Thoracic aorta (tissue), 2 donors: ENCODE measurements around the gene ZNF648. TPM values are rescaled to one million over a fixed set of nuclear protein-coding genes. Genes with fewer than 3 reads are reported as not detected.

ENCODE experiments used
- ATAC-seq: fragments of 150-250 bp; one replicate; pipeline ENCODE4 v1.8.0; 2017; ENCODE audit warnings: low read depth; ENCODE audit not compliant: insufficient number of reproducible peaks, low FRiP score
- DNase-seq: peaks from one replicate; pipeline ENCODE4 v3.0.0-alpha.2; 2020; ENCODE audit warnings: low spot score
- H3K27ac ChIP-seq, 2 donors: fragments of 200-600 bp; sonication (generic); 1 replicate in 1 of 2; 2 replicates in 1 of 2; pipeline ENCODE4 v1.5.1; 2016; ENCODE audit warnings: mild to moderate bottlenecking in 2 of 2, moderate library complexity in 2 of 2
- H3K27me3 ChIP-seq: fragments of 200-600 bp; sonication (generic); replicated peaks from 2 replicates; pipeline ENCODE4 v1.6.0; 2016; ENCODE audit warnings: mild to moderate bottlenecking; ENCODE audit not compliant: insufficient read depth
- H3K36me3 ChIP-seq: fragments of 200-600 bp; sonication (generic); one replicate; pipeline ENCODE4 v1.5.1; 2016
- H3K4me1 ChIP-seq, 2 donors: fragments of 200-600 bp; sonication (generic); 1 replicate in 1 of 2; 2 replicates in 1 of 2; pipeline versions ENCODE4 v1.5.1 to v1.6.0; 2016; ENCODE audit warnings: low read depth in 2 of 2, mild to moderate bottlenecking in 1 of 2; ENCODE audit not compliant: control insufficient read depth in 1 of 2
- H3K4me3 ChIP-seq: fragments of 200-600 bp; sonication (generic); 2 replicates; pipeline ENCODE4 v1.5.1; 2016; ENCODE audit warnings: mild to moderate bottlenecking
- H3K9me3 ChIP-seq: fragments of 200-600 bp; sonication (generic); 2 replicates; pipeline ENCODE4 v1.5.1; 2016
- total RNA-seq, 2 donors: library from RNA; depleted of rRNA; stranded (reverse); fragments of >200 nt; gene quantifications; one replicate each; pipeline versions ENCODE4 v1.1.0 to v1.2.3, GENCODE V29; 2016
- TF ChIP-seq, protein P1 (sequence below): fragments of 200-600 bp; sonication (generic); IDR thresholded peaks from one replicate; pipeline ENCODE4 v1.5.1; 2019; ENCODE audit warnings: antibody characterized with exemption

Gene ZNF648
- total RNA-seq, 2 donors from 2014 or later = not detected

DNA sequence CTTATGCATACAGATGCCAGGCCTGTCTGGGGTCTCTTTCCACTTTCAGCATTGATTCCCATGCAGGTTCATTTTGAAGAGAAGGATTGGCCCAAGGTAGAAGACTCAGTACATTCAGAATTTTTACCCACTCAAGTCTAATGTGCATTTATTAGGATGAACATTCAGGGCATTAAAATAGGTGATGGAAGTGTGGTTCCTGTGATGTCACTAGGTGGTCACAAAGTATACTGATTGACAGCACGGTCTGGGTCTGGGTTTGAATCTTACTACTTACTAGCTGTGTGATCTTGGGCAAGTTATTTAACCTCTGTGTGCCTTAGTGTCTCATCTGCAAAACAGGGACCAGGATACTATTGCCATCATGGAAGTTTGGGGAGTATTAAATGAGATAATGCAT lies 711 bp upstream of the ZNF648 start:
- Histone ChIP-seq H3K4me1 (no peaks in the 10 kb centered on the region), H3K27me3 (no peaks in the 10 kb centered on the region), H3K27ac (no peak overlapping the region), H3K36me3 (no peaks in the 10 kb centered on the region), H3K9me3 (no peaks in the 10 kb centered on the region), H3K4me3 (no peak overlapping the region)
- no peak for ATAC-seq
- TF ChIP-seq, protein P1, sequence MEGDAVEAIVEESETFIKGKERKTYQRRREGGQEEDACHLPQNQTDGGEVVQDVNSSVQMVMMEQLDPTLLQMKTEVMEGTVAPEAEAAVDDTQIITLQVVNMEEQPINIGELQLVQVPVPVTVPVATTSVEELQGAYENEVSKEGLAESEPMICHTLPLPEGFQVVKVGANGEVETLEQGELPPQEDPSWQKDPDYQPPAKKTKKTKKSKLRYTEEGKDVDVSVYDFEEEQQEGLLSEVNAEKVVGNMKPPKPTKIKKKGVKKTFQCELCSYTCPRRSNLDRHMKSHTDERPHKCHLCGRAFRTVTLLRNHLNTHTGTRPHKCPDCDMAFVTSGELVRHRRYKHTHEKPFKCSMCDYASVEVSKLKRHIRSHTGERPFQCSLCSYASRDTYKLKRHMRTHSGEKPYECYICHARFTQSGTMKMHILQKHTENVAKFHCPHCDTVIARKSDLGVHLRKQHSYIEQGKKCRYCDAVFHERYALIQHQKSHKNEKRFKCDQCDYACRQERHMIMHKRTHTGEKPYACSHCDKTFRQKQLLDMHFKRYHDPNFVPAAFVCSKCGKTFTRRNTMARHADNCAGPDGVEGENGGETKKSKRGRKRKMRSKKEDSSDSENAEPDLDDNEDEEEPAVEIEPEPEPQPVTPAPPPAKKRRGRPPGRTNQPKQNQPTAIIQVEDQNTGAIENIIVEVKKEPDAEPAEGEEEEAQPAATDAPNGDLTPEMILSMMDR = no peak
- no peak for DNase-seq

GRCh38 chr1:182060877-182061276 lies 635 bp downstream of the ZNF648 start:
- no peak overlapping the region for H3K4me3 ChIP-seq
- H3K36me3 ChIP-seq = no peaks in the 10 kb centered on the region
- H3K27ac ChIP-seq = no peak overlapping the region
- DNase-seq (no peak), ATAC-seq (no peak)
- no peaks in the 10 kb centered on the region for H3K4me1 ChIP-seq
- no peaks in the 10 kb centered on the region for H3K27me3 ChIP-seq
- TF ChIP-seq, protein P1 = no peak
- H3K9me3 ChIP-seq = no peaks in the 10 kb centered on the region

GRCh38 chr1:182059936-182060335 lies 1.6 kb downstream of the ZNF648 start:
- Histone ChIP-seq H3K9me3 (no peaks in the 10 kb centered on the region), H3K27me3 (no peaks in the 10 kb centered on the region), H3K36me3 (no peaks in the 10 kb centered on the region), H3K4me3 (no peak overlapping the region), H3K4me1 (no peaks in the 10 kb centered on the region), H3K27ac (no peak overlapping the region)
- ATAC-seq (no peak), DNase-seq (no peak)
- TF ChIP-seq, protein P1 = no peak

GRCh38 chr1:182056601-182057366 lies 4.7 kb downstream of the ZNF648 start:
- no peak overlapping the region for H3K4me3 ChIP-seq
- no peak for ATAC-seq
- no peaks in the 10 kb centered on the region for H3K36me3 ChIP-seq
- no peak for DNase-seq
- TF ChIP-seq, protein P1 = no peak
- no peak overlapping the region for H3K27ac ChIP-seq
- H3K4me1 ChIP-seq = no peaks in the 10 kb centered on the region
- H3K9me3 ChIP-seq = no peaks in the 10 kb centered on the region
- no peaks in the 10 kb centered on the region for H3K27me3 ChIP-seq

- TF ChIP-seq, protein P1 = no peak
- Histone ChIP-seq H3K4me3 (no peak overlapping the region), H3K36me3 (no peaks in the 10 kb centered on the region), H3K27me3 (no peaks in the 10 kb centered on the region), H3K4me1 (no peaks in the 10 kb centered on the region), H3K27ac (no peak overlapping the region), H3K9me3 (no peaks in the 10 kb centered on the region)
- no peak for ATAC-seq
- no peak for DNase-seq
These were observed 6.7 kb downstream of the ZNF648 start for GRCh38 chr1:182054698-182055326.
